ENCODE data around the gene SAMSN1. TPM values are rescaled to one million over a fixed set of nuclear protein-coding genes. Genes with fewer than 3 reads are reported as not detected.
"Not testable (repeated sequence)": the region's sequence is repeated elsewhere in the genome, so short reads cannot be mapped to it uniquely, and the experiment has no call there.

Gene SAMSN1
- total and polyA plus RNA-seq, 12 donors, result 1.4 to 15.3 (median 7.1) TPM

- intact Hi-C loops (cut with DNase I), result no loop called here
- H3K36me3 ChIP-seq (replicated peaks in 1 of 2), result no peaks in the 10 kb centered on the region
Observed at GRCh38 chr21:14513804-14514203, 32.3 kb downstream of the SAMSN1 start.

GRCh38 chr21:14506859-14507457 is 39.2 kb downstream of the SAMSN1 start:
- not testable (repeated sequence) for H3K36me3 ChIP-seq (replicated peaks in 1 of 2)

More at GRCh38 chr21:14513804-14514203, 32.3 kb downstream of the SAMSN1 start:
- H3K27me3 ChIP-seq, result no peaks in the 10 kb centered on the region
- no peaks in the 10 kb centered on the region for H3K4me1 ChIP-seq (replicated peaks in 1 of 2)
- TF ChIP-seq POLR2A (IDR thresholded peaks at IDR 0.05) (no peak), CTCF (IDR thresholded peaks at IDR 0.05) (no peak)
- DNase-seq, result no peak
- H3K27ac ChIP-seq, result no peak overlapping the region
- WGBS, 4 donors, result 82 to 94% (median 87%) methylated on average over 1 of the region's 1 CpG
- no peak overlapping the region for H3K4me3 ChIP-seq
- H3K9me3 ChIP-seq (replicated peaks in 1 of 3), result no peaks in the 10 kb centered on the region

GRCh38 chr21:14500873-14501272 is 45.2 kb downstream of the SAMSN1 start:
- no peak overlapping the region for H3K27ac ChIP-seq
- intact Hi-C loops (cut with DNase I), result no loop called here
- 75 to 91% (median 85%) methylated on average over 2 of the region's 2 CpGs for WGBS, 4 donors
- no peak for TF ChIP-seq CTCF (IDR thresholded peaks at IDR 0.05)
- TF ChIP-seq POLR2A (IDR thresholded peaks at IDR 0.05), result no peak
- H3K9me3 ChIP-seq (replicated peaks in 1 of 3), result no peaks in the 10 kb centered on the region
- DNase-seq, result no peak
- no peaks in the 10 kb centered on the region for H3K27me3 ChIP-seq
- H3K4me3 ChIP-seq, result no peak overlapping the region
- no peaks in the 10 kb centered on the region for H3K36me3 ChIP-seq (replicated peaks in 1 of 2)
- no peaks in the 10 kb centered on the region for H3K4me1 ChIP-seq (replicated peaks in 1 of 2)

More at GRCh38 chr21:14506859-14507457, 39.2 kb downstream of the SAMSN1 start:
- DNase-seq; H3K4me3 ChIP-seq; H3K4me1 ChIP-seq (replicated peaks in 1 of 2); H3K9me3 ChIP-seq (replicated peaks in 1 of 3); H3K27me3 ChIP-seq; intact Hi-C loops (cut with DNase I); H3K27ac ChIP-seq: not testable (repeated sequence)
- 80 to 87% (median 84%) methylated on average over 2 of the region's 2 CpGs for WGBS, 4 donors

GRCh38 chr21:14499316-14499715 is 46.8 kb downstream of the SAMSN1 start:
- DNase-seq, result no peak
- Histone ChIP-seq H3K36me3 (replicated peaks in 1 of 2) (no peaks in the 10 kb centered on the region), H3K4me1 (replicated peaks in 1 of 2) (no peaks in the 10 kb centered on the region), H3K9me3 (replicated peaks in 1 of 3) (no peaks in the 10 kb centered on the region), H3K4me3 (no peak overlapping the region), H3K27me3 (no peaks in the 10 kb centered on the region), H3K27ac (no peak overlapping the region)
- WGBS, 4 donors, result 45 to 77% (median 55%) methylated on average over 1 of the region's 1 CpG
- intact Hi-C loops (cut with DNase I), result no loop called here
- TF ChIP-seq POLR2A (IDR thresholded peaks at IDR 0.05) (no peak), CTCF (IDR thresholded peaks at IDR 0.05) (no peak)

GRCh38 chr21:14497825-14498224 is 48.3 kb downstream of the SAMSN1 start:
- TF ChIP-seq POLR2A (IDR thresholded peaks at IDR 0.05) (no peak), CTCF (IDR thresholded peaks at IDR 0.05) (no peak)
- H3K4me3 ChIP-seq, result no peak overlapping the region
- intact Hi-C loops (cut with DNase I), result no loop called here
- H3K27me3 ChIP-seq, result no peaks in the 10 kb centered on the region
- WGBS, 4 donors, result 61 to 72% (median 67%) methylated on average over 2 of the region's 2 CpGs
- no peaks in the 10 kb centered on the region for H3K9me3 ChIP-seq (replicated peaks in 1 of 3)
- H3K27ac ChIP-seq, result no peak overlapping the region
- no peaks in the 10 kb centered on the region for H3K36me3 ChIP-seq (replicated peaks in 1 of 2)
- DNase-seq, result no peak
- no peaks in the 10 kb centered on the region for H3K4me1 ChIP-seq (replicated peaks in 1 of 2)

Data from adrenal gland (tissue), 12 donors.